NCI-H2107 (cell line): ENCODE results near the gene NDUFA7.
"Not testable (repeated sequence)": the region's sequence is repeated elsewhere in the genome, so short reads cannot be mapped to it uniquely, and the experiment has no call there.

Experiments used
- DNase-seq: peaks from one replicate; lab custom pipeline; 2025; lab: John Stamatoyannopoulos, UW

NDUFA7 gene

GRCh38 chr19:8264248-8264647 lies 56.9 kb downstream of the NDUFA7 start:
- not testable (repeated sequence) for DNase-seq

- DNase-seq = no peak
Measured at GRCh38 chr19:8262431-8262830, 58.7 kb downstream of the NDUFA7 start.

- no peak for DNase-seq
Measured at GRCh38 chr19:8261881-8262280, 59.3 kb downstream of the NDUFA7 start.

- DNase-seq = no peak
Measured at GRCh38 chr19:8261347-8261746, 59.8 kb downstream of the NDUFA7 start.
